HepG2 (cell line): ENCODE results near the gene TNRC18. TPM values are rescaled to one million over a fixed set of nuclear protein-coding genes. Genes with fewer than 3 reads are reported as not detected.

ENCODE experiments used
- BATF2 ChIP-seq: sonication (generic); formaldehyde crosslinking; IDR thresholded peaks from 2 replicates; pipeline ENCODE4 v1.8.0; 2022; ENCODE audit warnings: mild to moderate bottlenecking, missing genetic modification reagents, moderate library complexity
- ELK4 ChIP-seq: sonication (generic); formaldehyde crosslinking; IDR thresholded peaks from 2 replicates; pipeline ENCODE4 v1.9.0; 2021; ENCODE audit warnings: missing genetic modification reagents, borderline replicate concordance
- GMEB2 ChIP-seq: IDR thresholded peaks from 2 replicates; pipeline ENCODE4 v1.6.1; 2016; ENCODE audit warnings: missing biosample characterization, missing genetic modification reagents, low read depth
- KMT2B ChIP-seq: IDR thresholded peaks from 2 replicates; pipeline ENCODE4 v1.6.1; 2016; ENCODE audit warnings: missing genetic modification reagents, missing compliant biosample characterization
- MAF1 ChIP-seq: sonication (generic); formaldehyde crosslinking; IDR thresholded peaks from 2 replicates; pipeline ENCODE4 v1.5.0; 2020; ENCODE audit warnings: missing genetic modification reagents, borderline replicate concordance
- MEIS2 ChIP-seq: sonication (generic); formaldehyde crosslinking; IDR thresholded peaks from 2 replicates; pipeline ENCODE4 v1.9.0; 2021; ENCODE audit warnings: mild to moderate bottlenecking, missing genetic modification reagents
- PRMT3 ChIP-seq: sonication (generic); formaldehyde crosslinking; IDR thresholded peaks from 2 replicates; pipeline ENCODE4 v1.8.1; 2022; ENCODE audit warnings: low read depth, mild to moderate bottlenecking, moderate library complexity, missing genetic modification reagents, borderline replicate concordance
- RXRB ChIP-seq: IDR thresholded peaks from 2 replicates; pipeline ENCODE4 v1.6.1; 2016; ENCODE audit warnings: borderline replicate concordance, missing genetic modification reagents, missing compliant biosample characterization
- SPEN ChIP-seq: sonication (generic); formaldehyde crosslinking; IDR thresholded peaks from 2 replicates; pipeline ENCODE4 v1.5.1; 2020; ENCODE audit warnings: low read depth, mild to moderate bottlenecking, missing genetic modification reagents
- TEAD2 ChIP-seq: sonication (generic); formaldehyde crosslinking; IDR thresholded peaks from 2 replicates; pipeline ENCODE4 v1.9.0; 2021; ENCODE audit warnings: missing genetic modification reagents
- THAP8 ChIP-seq: sonication (generic); formaldehyde crosslinking; IDR thresholded peaks from 2 replicates; pipeline ENCODE4 v1.5.1; 2020; ENCODE audit warnings: missing genetic modification reagents, mild to moderate bottlenecking, borderline replicate concordance
- ZBTB7A ChIP-seq: sonication (generic); formaldehyde crosslinking; IDR thresholded peaks from 2 replicates; pipeline ENCODE4 v1.8.0; 2022; ENCODE audit warnings: mild to moderate bottlenecking, missing genetic modification reagents
- ZFP37 ChIP-seq: sonication (generic); formaldehyde crosslinking; IDR thresholded peaks from 2 replicates; pipeline ENCODE4 v1.4.0; 2020; ENCODE audit warnings: missing genetic modification reagents, borderline replicate concordance
- ZFY ChIP-seq: sonication (generic); formaldehyde crosslinking; IDR thresholded peaks from 2 replicates; pipeline ENCODE4 v1.4.0; 2020; ENCODE audit warnings: missing genetic modification reagents
- ZNF274 ChIP-seq: sonication (generic); formaldehyde crosslinking; IDR thresholded peaks from 2 replicates; pipeline ENCODE4 v1.5.1; 2020; ENCODE audit warnings: mild to moderate bottlenecking, missing genetic modification reagents
- ZNF329 ChIP-seq: sonication (generic); formaldehyde crosslinking; IDR thresholded peaks from 2 replicates; pipeline ENCODE4 v1.9.0; 2021; ENCODE audit warnings: low read depth, mild to moderate bottlenecking, missing genetic modification reagents
- ZNF646 ChIP-seq: sonication (generic); formaldehyde crosslinking; IDR thresholded peaks from 2 replicates; pipeline ENCODE4 v1.9.0; 2021; ENCODE audit warnings: mild to moderate bottlenecking, missing genetic modification reagents
- ZNF773 ChIP-seq: sonication (generic); formaldehyde crosslinking; IDR thresholded peaks from 2 replicates; pipeline ENCODE4 v1.4.0; 2020; ENCODE audit warnings: missing genetic modification reagents, borderline replicate concordance
- ZNF878 ChIP-seq: sonication (generic); formaldehyde crosslinking; IDR thresholded peaks from 2 replicates; pipeline ENCODE4 v1.8.1; 2023; ENCODE audit warnings: mild to moderate bottlenecking, missing genetic modification reagents, moderate library complexity
- polyA plus RNA-seq, 8 experiments: library from polyadenylated mRNA; depleted of rRNA in 3 of 8; stranded (reverse) in 7 of 8; unstranded in 1 of 8; fragments of >200 nt; fragmentation: Illumina TruSeq in 4 of 8; extraction: Trizol in 4 of 8; gene quantifications; 2 replicates each; pipeline versions ENCODE4 v1.2.1 to v1.2.3, GENCODE V29; 2011 to 2016; ENCODE audit warnings: low read depth in 4 of 8, missing spikeins in 1 of 8, mixed read lengths in 1 of 8; ENCODE audit not compliant: insufficient read depth in 1 of 8
- total RNA-seq, 5 experiments: library from RNA; depleted of rRNA; stranded (reverse); fragments of >200 nt; fragmentation: Illumina TruSeq; extraction: Trizol; gene quantifications; 2 replicates each; pipeline ENCODE4 v1.2.3, GENCODE V29; 2016; ENCODE audit warnings: low read depth in 1 of 5

Gene TNRC18
- total and polyA plus RNA-seq, 2 of the 13 experiments (the other 11 are each of a cell fraction or from before 2014, with no cell fraction given) = 11.7 to 17.4 TPM

- no peak for TF ChIP-seq MAF1
- 0 out of 2 replicates have a peak, but pooled peaks have one; percentile 24 for TF ChIP-seq PRMT3 (CRISPR knock-in tag)
- TF ChIP-seq ZBTB7A (CRISPR knock-in tag) = no peak
- peak; percentile 16; the same call in 1 of the 2 replicates for TF ChIP-seq MEIS2 (CRISPR knock-in tag)
- TF ChIP-seq ZNF773 (CRISPR knock-in tag) = no peak
- TF ChIP-seq GMEB2 = no peak
- TF ChIP-seq SPEN (CRISPR knock-in tag) = no peak; the same call in none of the 2 replicates
- peak; percentile 60 for TF ChIP-seq RXRB (CRISPR knock-in tag)
- peak; percentile 79; the same call in 1 of the 2 replicates for TF ChIP-seq ZNF878 (CRISPR knock-in tag)
- TF ChIP-seq ZNF646 (CRISPR knock-in tag) = no peak
- peak; percentile 92 for TF ChIP-seq ZFY
- TF ChIP-seq KMT2B (CRISPR knock-in tag) = peak; percentile 20; the same call in 1 of the 2 replicates
- TF ChIP-seq ELK4 = no peak
- no peak for TF ChIP-seq ZFP37
- no peak for TF ChIP-seq THAP8 (CRISPR knock-in tag)
- peak; percentile 59; the same call in 1 of the 2 replicates for TF ChIP-seq ZNF274 (CRISPR knock-in tag)
- 0 out of 2 replicates have a peak, but pooled peaks have one; percentile 35 for TF ChIP-seq BATF2
- no peak for TF ChIP-seq TEAD2 (CRISPR knock-in tag)
- TF ChIP-seq ZNF329 = no peak
Observed at GRCh38 chr7:5429253-5429856, 5.7 kb upstream of the TNRC18 start (continued).
